H1 (cell line): ENCODE measurements around the gene TEAD3. TPM values are rescaled to one million over a fixed set of nuclear protein-coding genes. Genes with fewer than 3 reads are reported as not detected.

ENCODE experiments used
- JUN ChIP-seq: IDR thresholded peaks from 2 replicates; pipeline ENCODE4 v1.6.1; 2011; ENCODE audit warnings: low read depth, mild to moderate bottlenecking, improper control_type of control experiment, low read length
- KDM4A ChIP-seq: IDR thresholded peaks from one replicate; pipeline ENCODE4 v1.7.1; 2012; ENCODE audit warnings: low read depth, mild to moderate bottlenecking, moderate library complexity, low read length, inconsistent platforms; ENCODE audit not compliant: severe bottlenecking
- RAD21 ChIP-seq, 2 experiments: IDR thresholded peaks in 1 of 2; conservative IDR thresholded peaks in 1 of 2; 2 replicates each; pipeline ENCODE4 v1.6.1; 2011; ENCODE audit warnings: low read depth in 2 of 2, low read length in 2 of 2, improper control_type of control experiment in 1 of 2, inconsistent platforms in 1 of 2, mild to moderate bottlenecking in 1 of 2, moderate library complexity in 1 of 2
- RXRA ChIP-seq: IDR thresholded peaks from 2 replicates; pipeline ENCODE4 v1.6.1; 2011; ENCODE audit warnings: low read depth, mild to moderate bottlenecking, low read length, moderate library complexity; ENCODE audit not compliant: insufficient read depth
- polyA plus RNA-seq, 7 experiments: library from polyadenylated mRNA; depleted of rRNA in 3 of 7; stranded (reverse) in 5 of 7; unstranded in 2 of 7; fragments of >200 nt in 5 of 7; fragments of 200-250 nt in 2 of 7; gene quantifications; 1 replicate in 5 of 7; 2 replicates in 1 of 7; 4 replicates in 1 of 7; pipeline versions ENCODE4 v1.2.1 to v1.2.3, GENCODE V29; 2011 to 2013; ENCODE audit warnings: missing spikeins in 2 of 7, mixed read lengths in 2 of 7
- total RNA-seq: library from RNA; stranded (reverse); fragmentation: NEBNext Ultra II Directional; extraction: Animal tissue kit (Norgen Biotek cat#: 25700); gene quantifications from 2 replicates; pipeline ENCODE4 v1.2.1, GENCODE V29; 2021
- TF ChIP-seq, protein P1 (sequence below): fragments of 300-600 bp; sonication (generic); IDR thresholded peaks from 2 replicates; pipeline ENCODE4 v1.7.1; 2012; ENCODE audit warnings: low read length, moderate library complexity, mild to moderate bottlenecking, inconsistent platforms; ENCODE audit not compliant: insufficient replicate concordance
- TF ChIP-seq, protein P2 (sequence below): IDR thresholded peaks from 2 replicates; pipeline ENCODE4 v1.6.1; 2011; ENCODE audit warnings: low read depth, mild to moderate bottlenecking, low read length; ENCODE audit not compliant: insufficient read depth

Gene TEAD3
- total and polyA plus RNA-seq, 2 of the 8 experiments (the other 6 are each of a cell fraction or from before 2014, with no cell fraction given) = 20.1 to 28.7 TPM

DNA sequence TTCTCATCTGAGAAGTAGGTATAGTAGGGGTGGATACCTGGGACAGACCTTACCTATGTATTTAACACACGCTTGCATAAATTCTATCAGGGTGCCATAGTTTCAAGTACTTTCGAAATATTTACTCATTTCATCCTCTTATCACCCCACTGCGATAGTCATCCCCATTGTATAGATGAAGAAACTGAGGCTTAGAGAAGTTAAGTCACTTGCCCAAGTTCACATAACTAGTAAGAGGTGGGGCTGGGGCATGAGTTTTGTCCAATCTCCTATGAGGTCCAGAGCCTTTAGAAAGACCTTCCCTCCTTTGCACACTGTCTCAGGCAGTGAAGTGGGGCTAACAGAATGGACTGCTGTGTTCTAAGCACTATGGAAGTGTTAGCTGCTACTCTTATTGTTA is 9.7 kb upstream of the TEAD3 start (continued):
- TF ChIP-seq, protein P1, sequence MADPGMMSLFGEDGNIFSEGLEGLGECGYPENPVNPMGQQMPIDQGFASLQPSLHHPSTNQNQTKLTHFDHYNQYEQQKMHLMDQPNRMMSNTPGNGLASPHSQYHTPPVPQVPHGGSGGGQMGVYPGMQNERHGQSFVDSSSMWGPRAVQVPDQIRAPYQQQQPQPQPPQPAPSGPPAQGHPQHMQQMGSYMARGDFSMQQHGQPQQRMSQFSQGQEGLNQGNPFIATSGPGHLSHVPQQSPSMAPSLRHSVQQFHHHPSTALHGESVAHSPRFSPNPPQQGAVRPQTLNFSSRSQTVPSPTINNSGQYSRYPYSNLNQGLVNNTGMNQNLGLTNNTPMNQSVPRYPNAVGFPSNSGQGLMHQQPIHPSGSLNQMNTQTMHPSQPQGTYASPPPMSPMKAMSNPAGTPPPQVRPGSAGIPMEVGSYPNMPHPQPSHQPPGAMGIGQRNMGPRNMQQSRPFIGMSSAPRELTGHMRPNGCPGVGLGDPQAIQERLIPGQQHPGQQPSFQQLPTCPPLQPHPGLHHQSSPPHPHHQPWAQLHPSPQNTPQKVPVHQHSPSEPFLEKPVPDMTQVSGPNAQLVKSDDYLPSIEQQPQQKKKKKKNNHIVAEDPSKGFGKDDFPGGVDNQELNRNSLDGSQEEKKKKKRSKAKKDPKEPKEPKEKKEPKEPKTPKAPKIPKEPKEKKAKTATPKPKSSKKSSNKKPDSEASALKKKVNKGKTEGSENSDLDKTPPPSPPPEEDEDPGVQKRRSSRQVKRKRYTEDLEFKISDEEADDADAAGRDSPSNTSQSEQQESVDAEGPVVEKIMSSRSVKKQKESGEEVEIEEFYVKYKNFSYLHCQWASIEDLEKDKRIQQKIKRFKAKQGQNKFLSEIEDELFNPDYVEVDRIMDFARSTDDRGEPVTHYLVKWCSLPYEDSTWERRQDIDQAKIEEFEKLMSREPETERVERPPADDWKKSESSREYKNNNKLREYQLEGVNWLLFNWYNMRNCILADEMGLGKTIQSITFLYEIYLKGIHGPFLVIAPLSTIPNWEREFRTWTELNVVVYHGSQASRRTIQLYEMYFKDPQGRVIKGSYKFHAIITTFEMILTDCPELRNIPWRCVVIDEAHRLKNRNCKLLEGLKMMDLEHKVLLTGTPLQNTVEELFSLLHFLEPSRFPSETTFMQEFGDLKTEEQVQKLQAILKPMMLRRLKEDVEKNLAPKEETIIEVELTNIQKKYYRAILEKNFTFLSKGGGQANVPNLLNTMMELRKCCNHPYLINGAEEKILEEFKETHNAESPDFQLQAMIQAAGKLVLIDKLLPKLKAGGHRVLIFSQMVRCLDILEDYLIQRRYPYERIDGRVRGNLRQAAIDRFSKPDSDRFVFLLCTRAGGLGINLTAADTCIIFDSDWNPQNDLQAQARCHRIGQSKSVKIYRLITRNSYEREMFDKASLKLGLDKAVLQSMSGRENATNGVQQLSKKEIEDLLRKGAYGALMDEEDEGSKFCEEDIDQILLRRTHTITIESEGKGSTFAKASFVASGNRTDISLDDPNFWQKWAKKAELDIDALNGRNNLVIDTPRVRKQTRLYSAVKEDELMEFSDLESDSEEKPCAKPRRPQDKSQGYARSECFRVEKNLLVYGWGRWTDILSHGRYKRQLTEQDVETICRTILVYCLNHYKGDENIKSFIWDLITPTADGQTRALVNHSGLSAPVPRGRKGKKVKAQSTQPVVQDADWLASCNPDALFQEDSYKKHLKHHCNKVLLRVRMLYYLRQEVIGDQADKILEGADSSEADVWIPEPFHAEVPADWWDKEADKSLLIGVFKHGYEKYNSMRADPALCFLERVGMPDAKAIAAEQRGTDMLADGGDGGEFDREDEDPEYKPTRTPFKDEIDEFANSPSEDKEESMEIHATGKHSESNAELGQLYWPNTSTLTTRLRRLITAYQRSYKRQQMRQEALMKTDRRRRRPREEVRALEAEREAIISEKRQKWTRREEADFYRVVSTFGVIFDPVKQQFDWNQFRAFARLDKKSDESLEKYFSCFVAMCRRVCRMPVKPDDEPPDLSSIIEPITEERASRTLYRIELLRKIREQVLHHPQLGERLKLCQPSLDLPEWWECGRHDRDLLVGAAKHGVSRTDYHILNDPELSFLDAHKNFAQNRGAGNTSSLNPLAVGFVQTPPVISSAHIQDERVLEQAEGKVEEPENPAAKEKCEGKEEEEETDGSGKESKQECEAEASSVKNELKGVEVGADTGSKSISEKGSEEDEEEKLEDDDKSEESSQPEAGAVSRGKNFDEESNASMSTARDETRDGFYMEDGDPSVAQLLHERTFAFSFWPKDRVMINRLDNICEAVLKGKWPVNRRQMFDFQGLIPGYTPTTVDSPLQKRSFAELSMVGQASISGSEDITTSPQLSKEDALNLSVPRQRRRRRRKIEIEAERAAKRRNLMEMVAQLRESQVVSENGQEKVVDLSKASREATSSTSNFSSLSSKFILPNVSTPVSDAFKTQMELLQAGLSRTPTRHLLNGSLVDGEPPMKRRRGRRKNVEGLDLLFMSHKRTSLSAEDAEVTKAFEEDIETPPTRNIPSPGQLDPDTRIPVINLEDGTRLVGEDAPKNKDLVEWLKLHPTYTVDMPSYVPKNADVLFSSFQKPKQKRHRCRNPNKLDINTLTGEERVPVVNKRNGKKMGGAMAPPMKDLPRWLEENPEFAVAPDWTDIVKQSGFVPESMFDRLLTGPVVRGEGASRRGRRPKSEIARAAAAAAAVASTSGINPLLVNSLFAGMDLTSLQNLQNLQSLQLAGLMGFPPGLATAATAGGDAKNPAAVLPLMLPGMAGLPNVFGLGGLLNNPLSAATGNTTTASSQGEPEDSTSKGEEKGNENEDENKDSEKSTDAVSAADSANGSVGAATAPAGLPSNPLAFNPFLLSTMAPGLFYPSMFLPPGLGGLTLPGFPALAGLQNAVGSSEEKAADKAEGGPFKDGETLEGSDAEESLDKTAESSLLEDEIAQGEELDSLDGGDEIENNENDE = no peak
- TF ChIP-seq KDM4A (no peak), RXRA (no peak), JUN (no peak), RAD21 (IDR thresholded peaks at IDR 0.05 in 1 of 2, conservative IDR thresholded peaks at IDR 0.05 in 1 of 2; ENCODE audit: low read depth in 2 of 2, low read length in 2 of 2) (no peak)
- TF ChIP-seq, protein P2, sequence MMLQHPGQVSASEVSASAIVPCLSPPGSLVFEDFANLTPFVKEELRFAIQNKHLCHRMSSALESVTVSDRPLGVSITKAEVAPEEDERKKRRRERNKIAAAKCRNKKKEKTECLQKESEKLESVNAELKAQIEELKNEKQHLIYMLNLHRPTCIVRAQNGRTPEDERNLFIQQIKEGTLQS = no peak
- TF ChIP-seq, all 59 proteins: peak for 0
